B cell (primary cell): Measurements from ENCODE around the gene SLC25A29. TPM values are rescaled to one million over a fixed set of nuclear protein-coding genes. Genes with fewer than 3 reads are reported as not detected.
"Not testable (repeated sequence)": the region's sequence is repeated elsewhere in the genome, so short reads cannot be mapped to it uniquely, and the experiment has no call there.

Experiments used
- ATAC-seq: fragments of 200-7000 bp; cut with Tn5 transposase; one replicate; pipeline ENCODE4 v1.10.0; 2021; ENCODE audit warnings: low read depth, mild to moderate bottlenecking, moderate number of reproducible peaks, moderate library complexity
- CTCF ChIA-PET: fragments of 350-600 bp; sonication (Branson Sonifier 250); formaldehyde crosslinking; loops from one replicate; lab custom pipeline; 2021; ENCODE audit warnings: antibody characterized with exemption, inconsistent platforms; lab: Charles Lee
- POLR2A ChIA-PET: fragments of 350-600 bp; sonication (Branson Sonifier 250); formaldehyde crosslinking; loops from one replicate; lab custom pipeline; 2021; ENCODE audit warnings: antibody characterized with exemption; lab: Charles Lee
- DNase-seq: peaks from one replicate; pipeline ENCODE4 v3.0.0; 2013
- H2AFZ ChIP-seq: 2 replicates; pipeline ENCODE4 v1.6.1; 2012; ENCODE audit warnings: mild to moderate bottlenecking, low read depth, low read length; ENCODE audit not compliant: insufficient read depth, poor library complexity, severe bottlenecking
- H3K27ac ChIP-seq, 2 donors: 1 replicate in 1 of 2; 2 replicates in 1 of 2; pipeline ENCODE4 v1.5.1; 2012 to 2013; ENCODE audit warnings: low read length in 2 of 2, mild to moderate bottlenecking in 2 of 2, moderate library complexity in 1 of 2
- H3K27me3 ChIP-seq, 4 experiments: fragments of 200-600 bp in 1 of 4; sonication (generic) in 1 of 4; replicated peaks in 1 of 4; 1 replicate in 2 of 4; 2 replicates in 2 of 4; pipeline versions ENCODE4 v1.6.1 to v1.7.0; 2013 to 2016; ENCODE audit warnings: low read length in 3 of 4, mild to moderate bottlenecking in 2 of 4, mixed read lengths in 1 of 4, moderate library complexity in 1 of 4; ENCODE audit not compliant: insufficient read depth in 4 of 4, control insufficient read depth in 3 of 4; ENCODE audit errors: control extremely low read depth in 1 of 4
- H3K36me3 ChIP-seq, 2 experiments: replicated peaks in 1 of 2; 1 replicate in 1 of 2; 2 replicates in 1 of 2; pipeline versions ENCODE4 v1.6.1 to v1.7.1; 2013; ENCODE audit warnings: low read length in 1 of 2; ENCODE audit not compliant: insufficient read depth in 2 of 2, control insufficient read depth in 1 of 2; ENCODE audit errors: control extremely low read depth in 1 of 2, extremely low read depth in 1 of 2
- H3K4me1 ChIP-seq, 2 donors: fragments of 200-600 bp in 1 of 2; sonication (generic) in 1 of 2; 1 replicate in 1 of 2; 2 replicates in 1 of 2; pipeline versions ENCODE4 v1.5.1 to v1.6.1; 2013 to 2017; ENCODE audit warnings: low read length in 2 of 2; ENCODE audit not compliant: control insufficient read depth in 2 of 2, insufficient read depth in 2 of 2
- H3K4me2 ChIP-seq: replicated peaks from 2 replicates; pipeline ENCODE3; 2012; ENCODE audit warnings: mild to moderate bottlenecking, low read depth, low read length; ENCODE audit not compliant: poor library complexity, severe bottlenecking
- H3K4me3 ChIP-seq, 5 experiments: fragments of 200-600 bp in 1 of 5; sonication (generic) in 1 of 5; 1 replicate in 3 of 5; 2 replicates in 2 of 5; pipeline versions ENCODE4 v1.5.1 to v1.7.0; 2011 to 2016; ENCODE audit warnings: low read length in 4 of 5, mild to moderate bottlenecking in 4 of 5, low read depth in 2 of 5, control low read depth in 1 of 5, moderate library complexity in 1 of 5; ENCODE audit not compliant: insufficient read depth in 1 of 5; ENCODE audit errors: control extremely low read depth in 1 of 5, extremely low read depth in 1 of 5
- H3K79me2 ChIP-seq: fragments of 200-600 bp; sonication (generic); one replicate; pipeline ENCODE4 v1.6.0; 2016; ENCODE audit warnings: low read length; ENCODE audit not compliant: control insufficient read depth, insufficient read depth
- H3K9ac ChIP-seq: fragments of 200-600 bp; sonication (generic); 2 replicates; pipeline ENCODE4 v1.6.1; 2017; ENCODE audit warnings: mild to moderate bottlenecking, low read length, moderate library complexity
- H3K9me3 ChIP-seq, 3 donors: one replicate each; pipeline versions ENCODE4 v1.6.1 to v1.7.1; 2013; ENCODE audit warnings: low read length in 2 of 3; ENCODE audit not compliant: control insufficient read depth in 2 of 3, insufficient read depth in 1 of 3; ENCODE audit errors: control extremely low read depth in 1 of 3
- H4K20me1 ChIP-seq: 2 replicates; pipeline ENCODE4 v1.6.0; 2012; ENCODE audit warnings: mild to moderate bottlenecking, low read length; ENCODE audit not compliant: insufficient read depth, control insufficient read depth, poor library complexity, severe bottlenecking
- H3K27ac Mint-ChIP-seq: one replicate; pipeline ENCODE4 v1.8.0; 2021; ENCODE audit warnings: mixed read lengths
- H3K27me3 Mint-ChIP-seq: one replicate; pipeline ENCODE4 v1.8.0; 2021; ENCODE audit warnings: mixed read lengths
- H3K4me1 Mint-ChIP-seq: one replicate; pipeline ENCODE4 v1.8.0; 2021; ENCODE audit warnings: mixed read lengths
- H3K4me3 Mint-ChIP-seq: one replicate; pipeline ENCODE4 v1.8.0; 2021; ENCODE audit warnings: mixed read lengths
- H3K9me3 Mint-ChIP-seq: one replicate; pipeline ENCODE4 v1.8.0; 2022; ENCODE audit warnings: mixed read lengths; ENCODE audit not compliant: insufficient read depth
- EZH2 ChIP-seq: IDR thresholded peaks from 2 replicates; pipeline ENCODE4 v1.6.1; 2012; ENCODE audit warnings: borderline replicate concordance, low read depth, mild to moderate bottlenecking, moderate library complexity, low read length; ENCODE audit not compliant: insufficient read depth, poor library complexity, severe bottlenecking
- WGBS: methylation state at CpG from one replicate; pipeline ENCODE4 v1.1.5; 2013; ENCODE audit warnings: missing lambda C conversion rate; ENCODE audit not compliant: insufficient coverage; 5-methylcytosine and 5-hydroxymethylcytosine counted together
- intact Hi-C: fragments of 100-400 bp; cut with micrococcal nuclease; formaldehyde crosslinking; loops from one replicate; pipeline ENCODE4 v1.10.0; 2022
- polyA plus RNA-seq: library from polyadenylated mRNA; depleted of rRNA; stranded (reverse); fragments of >200 nt; gene quantifications from 2 replicates; pipeline ENCODE4 v1.2.3, GENCODE V29; 2012
- total RNA-seq, 2 donors: library from RNA; stranded (reverse); fragments of 120-200 nt in 1 of 2; gene quantifications; 1 replicate in 1 of 2; 2 replicates in 1 of 2; pipeline versions ENCODE4 v1.2.3 to v1.2.4, GENCODE V29; 2013 to 2022
- TF ChIP-seq, protein P1 (sequence below): fragments of 200-600 bp; IDR thresholded peaks from one replicate; pipeline ENCODE4 v1.8.0; 2022; ENCODE audit warnings: antibody characterized with exemption, mild to moderate bottlenecking

Gene SLC25A29
- total and polyA plus RNA-seq, 2 donors (not counting 1 experiment from before 2014, with no cell fraction given), result 15.1 to 99.9 TPM

- POLR2A ChIA-PET, result interaction anchor here (1.0 to 1.3 kb wide), 7 partner anchors 8 to 80 kb away, joined by 3 to 5 read pairs (median 3); partner anchors contain the start of gene SLC25A29
- peak overlapping the region; percentile 82 for H3K4me3 Mint-ChIP-seq
Observed at GRCh38 chr14:100297320-100298300, 8.6 kb downstream of the SLC25A29 start.

DNA sequence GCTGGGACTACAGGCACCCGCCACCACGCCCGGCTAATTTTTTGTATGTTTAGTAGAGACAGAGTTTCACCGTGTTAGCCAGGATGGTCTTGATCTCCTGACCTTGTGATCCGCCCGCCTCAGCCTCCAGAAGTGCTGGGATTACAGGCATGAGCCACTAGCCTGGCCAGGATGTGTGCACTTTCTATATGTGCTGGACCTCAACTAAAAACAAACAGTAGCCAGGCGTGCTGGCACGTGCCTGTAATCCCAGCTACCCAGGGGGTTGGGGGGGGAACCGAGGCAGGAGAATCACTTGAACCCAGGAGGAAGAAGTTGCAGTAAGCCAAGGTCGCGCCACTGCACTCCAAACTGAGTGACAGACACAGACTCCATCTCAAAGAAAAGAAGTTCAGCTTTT is 9.5 kb downstream of the SLC25A29 start:
- Histone ChIP-seq H3K4me3 (peak overlapping the region in 1 of 5 experiments; percentile 16), H3K9ac (peak overlapping the region; percentile 42), H3K27ac (peak overlapping the region in 1 of 2 donors; percentile 48), H3K4me1 (peaks cover 35 to 57% of the 10 kb centered on the region in 2 donors), H2AFZ (peak overlapping the region; percentile 71), H3K4me2 (peak overlapping the region; percentile 71)
- Mint-ChIP-seq H3K4me3 (peak overlapping the region; percentile 82), H3K27ac (peak overlapping the region; percentile 97), H3K4me1 (peaks cover 59% of the 10 kb centered on the region)
- not testable (repeated sequence) for H4K20me1 ChIP-seq, H3K36me3 ChIP-seq, H3K27me3 ChIP-seq, H3K27me3 Mint-ChIP-seq, ATAC-seq, DNase-seq, H3K79me2 ChIP-seq, H3K9me3 ChIP-seq, H3K9me3 Mint-ChIP-seq
- CTCF ChIA-PET, result interaction anchor here (1.0 to 5.5 kb wide), 7 partner anchors 11 to 141 kb away, joined by 3 to 51 read pairs (median 5); no protein-coding TSS in a partner anchor
- POLR2A ChIA-PET, result interaction anchor here (0.9 to 1.3 kb wide), 8 partner anchors 9 to 228 kb away, joined by 3 to 5 read pairs (median 3); partner anchors contain the start of gene SLC25A29
- intact Hi-C loops, result loop anchor here (1.0 kb wide), 2 partner anchors 9 to 11 kb away; no protein-coding TSS in a partner anchor
- whole genome bisulfite sequencing, result 83% methylated on average over 6 of the region's 11 CpGs

More at GRCh38 chr14:100297320-100298300, 8.6 kb downstream of the SLC25A29 start:
- Mint-ChIP-seq H3K9me3 (no peaks in the 10 kb centered on the region), H3K27me3 (no peaks in the 10 kb centered on the region), H3K4me1 (peaks cover 60% of the 10 kb centered on the region), H3K27ac (peak overlapping the region; percentile 97)
- H3K9ac ChIP-seq, result peak overlapping the region; percentile 42
- H4K20me1 ChIP-seq, result no peaks in the 10 kb centered on the region
- DNase-seq (peak; percentile 79), ATAC-seq (peak; percentile 86)
- 36% methylated on average over 23 of the region's 30 CpGs for WGBS
- H2AFZ ChIP-seq, result peak overlapping the region; percentile 71
- H3K9me3 ChIP-seq, result no peaks in the 10 kb centered on the region
- H3K79me2 ChIP-seq, result peaks cover 5% of the 10 kb centered on the region
- intact Hi-C loops, result loop anchor here (1.0 kb wide), 2 partner anchors 8 to 12 kb away; no protein-coding TSS in a partner anchor
- no peaks in the 10 kb centered on the region for H3K36me3 ChIP-seq
- peak overlapping the region in 3 of 5 experiments; percentile 16 to 32 (median 28) for H3K4me3 ChIP-seq
- no peak for TF ChIP-seq EZH2
- TF ChIP-seq, protein P1, sequence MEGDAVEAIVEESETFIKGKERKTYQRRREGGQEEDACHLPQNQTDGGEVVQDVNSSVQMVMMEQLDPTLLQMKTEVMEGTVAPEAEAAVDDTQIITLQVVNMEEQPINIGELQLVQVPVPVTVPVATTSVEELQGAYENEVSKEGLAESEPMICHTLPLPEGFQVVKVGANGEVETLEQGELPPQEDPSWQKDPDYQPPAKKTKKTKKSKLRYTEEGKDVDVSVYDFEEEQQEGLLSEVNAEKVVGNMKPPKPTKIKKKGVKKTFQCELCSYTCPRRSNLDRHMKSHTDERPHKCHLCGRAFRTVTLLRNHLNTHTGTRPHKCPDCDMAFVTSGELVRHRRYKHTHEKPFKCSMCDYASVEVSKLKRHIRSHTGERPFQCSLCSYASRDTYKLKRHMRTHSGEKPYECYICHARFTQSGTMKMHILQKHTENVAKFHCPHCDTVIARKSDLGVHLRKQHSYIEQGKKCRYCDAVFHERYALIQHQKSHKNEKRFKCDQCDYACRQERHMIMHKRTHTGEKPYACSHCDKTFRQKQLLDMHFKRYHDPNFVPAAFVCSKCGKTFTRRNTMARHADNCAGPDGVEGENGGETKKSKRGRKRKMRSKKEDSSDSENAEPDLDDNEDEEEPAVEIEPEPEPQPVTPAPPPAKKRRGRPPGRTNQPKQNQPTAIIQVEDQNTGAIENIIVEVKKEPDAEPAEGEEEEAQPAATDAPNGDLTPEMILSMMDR, result no peak
- CTCF ChIA-PET, result interaction anchor here (1.0 to 5.5 kb wide), 9 partner anchors 10 to 142 kb away, joined by 3 to 51 read pairs (median 5); no protein-coding TSS in a partner anchor
- H3K27me3 ChIP-seq, result no peaks in the 10 kb centered on the region
- peak overlapping the region; percentile 71 for H3K4me2 ChIP-seq
- peaks cover 35 to 57% of the 10 kb centered on the region in 2 donors for H3K4me1 ChIP-seq
- H3K27ac ChIP-seq, result peak overlapping the region; percentile 21 to 48
